HG03521 (cell line): ENCODE results near the gene KHK.
"Not testable (repeated sequence)": the region's sequence is repeated elsewhere in the genome, so short reads cannot be mapped to it uniquely, and the experiment has no call there.

Experiments
- ATAC-seq: cut with Tn5 transposase; IDR thresholded peaks from one replicate; pipeline ENCODE4 v1.9.1; 2021; ENCODE audit warnings: mild to moderate bottlenecking, moderate library complexity; ENCODE audit not compliant: unreplicated experiment

KHK gene

DNA sequence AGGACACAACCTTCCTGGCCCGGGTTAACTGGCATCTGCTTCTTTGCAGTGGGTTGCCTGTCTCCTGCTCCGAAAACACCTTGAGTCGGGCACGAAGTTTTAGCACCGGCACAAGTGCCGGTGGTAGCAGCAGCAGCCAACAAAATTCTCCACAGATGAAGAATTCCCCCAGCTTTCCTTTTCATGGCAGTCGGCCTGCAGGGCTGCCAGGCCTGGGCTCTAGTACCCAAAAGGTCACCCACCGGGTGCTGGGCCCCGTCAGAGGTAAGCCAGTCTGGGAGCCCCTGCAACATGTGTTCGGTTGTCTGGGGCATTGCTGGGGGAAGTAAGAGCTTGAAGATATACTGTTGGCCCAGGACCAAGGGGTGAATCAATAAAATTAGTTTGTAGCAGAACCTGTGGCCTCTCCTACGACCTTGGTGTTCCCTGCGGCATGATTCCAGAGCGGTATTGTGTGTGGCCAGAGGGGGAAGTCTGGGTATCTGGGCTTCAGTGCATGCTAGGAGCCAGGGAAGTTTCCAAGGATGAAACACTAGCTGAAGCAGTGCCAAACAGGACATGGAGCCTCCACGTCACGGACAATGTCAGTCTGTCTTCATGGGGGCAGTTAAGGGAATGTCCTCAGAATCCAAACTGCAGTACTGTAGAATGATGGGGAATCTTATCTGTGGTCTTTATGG is 27.3 kb upstream of the KHK start:
- ATAC-seq, result no peak

GRCh38 chr2:27060323-27060722 is 26.2 kb upstream of the KHK start:
- no peak for ATAC-seq

- no peak for ATAC-seq
These were observed 21.4 kb upstream of the KHK start for GRCh38 chr2:27065128-27065527.

GRCh38 chr2:27067385-27067784 is 19.2 kb upstream of the KHK start:
- no peak for ATAC-seq

DNA sequence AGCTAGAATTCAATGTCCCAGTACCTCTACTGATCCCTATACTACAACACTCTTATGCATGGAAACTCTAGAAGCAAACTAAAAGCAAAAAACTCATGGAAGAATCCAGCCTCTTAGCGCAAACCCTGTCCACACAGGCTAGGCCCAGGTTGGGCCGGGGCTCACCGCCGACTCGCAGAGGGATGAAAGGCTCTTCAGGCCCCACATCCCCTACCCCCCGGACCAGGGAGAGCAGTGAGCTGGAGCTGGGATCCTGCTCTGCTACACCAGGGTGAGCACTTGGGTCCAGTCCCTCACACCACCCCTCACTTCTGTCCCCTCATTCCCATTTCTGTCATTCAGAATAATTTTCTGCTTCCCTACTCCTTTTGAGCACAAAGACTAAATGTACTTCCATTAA is 17.1 kb upstream of the KHK start:
- no peak for ATAC-seq

- ATAC-seq, result no peak
These were observed 16.5 kb upstream of the KHK start for GRCh38 chr2:27069961-27070618.

GRCh38 chr2:27070653-27071276 is 15.8 kb upstream of the KHK start:
- no peak for ATAC-seq

- peak; percentile 88 for ATAC-seq
These were observed 15.1 kb upstream of the KHK start, which contains the start of gene OST4 for GRCh38 chr2:27071277-27071989. Gene OST4 (minus strand): TSS chr2:27071654.

- peak; percentile 0 for ATAC-seq
These were observed 14.4 kb upstream of the KHK start for GRCh38 chr2:27071990-27072830.

DNA sequence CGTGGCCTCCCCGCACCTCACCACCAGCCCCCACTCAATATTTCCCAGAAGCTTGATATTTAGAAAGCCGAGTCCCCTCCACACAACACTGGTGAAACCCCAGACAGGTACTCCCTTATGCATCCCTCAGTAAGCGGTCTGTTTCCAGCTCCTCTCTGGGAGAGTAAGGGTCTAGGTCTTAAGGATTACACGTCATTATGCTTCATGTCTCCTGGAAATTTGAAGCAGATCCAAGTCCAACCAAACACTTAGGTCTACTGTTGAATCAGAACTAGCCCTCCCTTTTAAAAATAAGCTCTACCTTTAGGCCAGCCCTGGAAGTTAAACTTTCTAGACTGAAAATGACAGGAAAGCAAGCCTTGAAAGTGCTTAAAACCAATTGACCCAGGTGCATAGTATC is 13.7 kb upstream of the KHK start:
- no peak for ATAC-seq

DNA sequence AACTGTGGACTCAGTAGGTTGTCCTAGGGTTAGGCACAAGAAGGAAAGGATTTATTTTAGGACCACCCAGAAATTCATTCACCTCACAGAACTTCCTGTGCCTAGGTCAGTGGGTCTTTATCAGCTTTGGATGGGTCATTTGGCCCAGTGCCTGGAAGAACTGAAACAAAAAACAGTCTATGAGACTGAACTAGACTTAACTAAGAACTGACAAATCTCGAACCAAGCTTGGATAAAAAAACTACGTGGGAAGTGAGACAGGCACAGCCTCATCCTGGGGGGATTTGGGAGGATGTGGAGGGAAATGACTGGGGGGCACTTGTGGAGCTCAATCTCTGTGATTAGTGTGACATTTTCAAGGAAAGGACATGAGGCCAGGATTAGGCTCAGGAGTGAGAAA is 12.8 kb upstream of the KHK start:
- ATAC-seq, result no peak

DNA sequence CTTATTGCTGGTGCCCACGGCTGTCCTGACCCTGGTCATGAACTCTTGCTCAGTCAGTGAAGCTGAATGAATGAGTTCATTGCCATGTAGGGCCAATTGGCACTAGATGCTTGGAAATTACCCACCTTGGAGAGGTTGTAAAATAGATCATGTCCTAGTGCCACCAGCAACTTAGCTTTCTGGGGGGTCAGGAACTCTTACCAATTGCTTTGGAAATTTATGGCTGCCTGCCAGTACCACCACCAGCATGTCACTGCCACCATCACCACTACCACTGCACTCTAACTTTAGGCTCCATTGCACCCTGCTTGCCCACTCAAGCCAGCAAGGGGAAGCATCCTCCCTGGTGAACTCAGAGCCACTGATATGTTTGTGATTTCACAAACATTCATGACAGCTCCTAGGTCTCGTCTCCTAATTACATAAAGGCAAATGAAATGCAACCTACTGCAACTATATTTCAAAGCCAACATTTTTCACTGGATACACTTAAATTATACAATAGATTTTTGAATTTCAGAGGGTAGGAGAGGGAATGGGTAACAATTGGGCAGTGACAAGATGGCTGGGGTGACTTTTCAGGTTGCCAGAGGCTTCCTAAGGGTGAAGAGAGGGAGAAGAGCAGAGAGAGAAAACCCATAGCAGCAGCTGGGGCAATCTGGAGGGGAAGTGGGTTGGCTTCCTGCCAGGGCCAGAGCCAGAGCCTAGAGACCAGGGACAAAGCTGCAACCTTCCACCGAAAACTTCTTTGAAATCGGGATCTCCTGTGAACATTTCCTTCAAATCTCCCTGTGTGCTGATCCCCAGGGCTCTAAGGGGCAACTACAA is 11.6 kb upstream of the KHK start:
- no peak for ATAC-seq

GRCh38 chr2:27075566-27075871 is 11.1 kb upstream of the KHK start:
- not testable (repeated sequence) for ATAC-seq

GRCh38 chr2:27076323-27076722 is 10.2 kb upstream of the KHK start:
- no peak for ATAC-seq

- ATAC-seq, result no peak
These were observed 9.3 kb upstream of the KHK start for GRCh38 chr2:27077231-27077630.

GRCh38 chr2:27078267-27079194 is 8.0 kb upstream of the KHK start, which contains the start of gene EMILIN1:
Gene EMILIN1 (plus strand): TSS chr2:27078615. CDS start chr2:27079066, 451 bp downstream.
- no peak for ATAC-seq

DNA sequence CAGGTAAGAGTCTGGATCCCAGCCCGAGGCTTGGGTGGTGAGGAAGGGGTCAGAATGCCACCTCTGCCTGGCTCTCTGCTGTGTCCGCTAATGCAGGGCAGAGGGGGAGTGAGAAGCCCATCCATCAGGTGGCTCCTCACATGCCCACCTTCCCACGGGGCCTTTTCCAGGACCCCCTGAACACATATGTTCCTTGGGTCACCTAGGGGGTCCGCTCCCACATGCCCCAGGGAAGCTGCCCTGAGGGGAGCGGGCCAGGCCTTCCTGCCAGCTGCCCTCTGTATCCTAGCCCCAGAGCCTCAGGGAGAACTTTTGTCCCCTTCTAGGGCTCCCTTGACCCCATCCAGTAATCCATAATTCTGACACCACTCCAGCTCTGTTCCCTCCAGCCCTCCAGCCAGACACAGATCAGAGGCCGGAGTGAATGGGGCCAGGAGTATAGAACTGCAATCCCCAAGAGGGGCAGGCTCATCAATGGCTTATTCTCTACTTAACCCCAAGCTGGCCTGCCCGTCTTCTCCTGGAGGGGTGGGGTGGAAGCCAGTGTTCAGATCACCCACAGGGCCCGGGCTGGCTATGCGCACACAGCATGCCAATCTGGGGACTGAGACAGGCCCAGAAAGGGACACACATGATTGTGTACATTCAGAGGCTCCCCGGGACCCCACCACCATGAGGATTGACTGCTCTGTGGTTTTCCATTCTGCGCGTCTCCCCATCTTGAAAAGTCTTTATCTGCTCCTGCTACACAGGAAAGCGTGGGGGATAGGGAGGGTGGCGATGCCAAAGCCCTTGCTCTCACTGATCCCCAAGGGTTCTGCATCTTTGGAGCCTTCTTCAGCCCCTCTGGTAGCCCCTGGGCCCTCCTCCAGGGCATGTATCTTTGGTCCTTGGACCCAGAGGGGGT is 7.1 kb upstream of the KHK start:
- no peak for ATAC-seq

- ATAC-seq, result no peak
These were observed 6.5 kb upstream of the KHK start for GRCh38 chr2:27080140-27080469.
